ENCODE results near the gene CABLES1.

The CABLES1 gene

GRCh38 chr18:23186781-23187180, 51.5 kb downstream of the CABLES1 start:
- H3K36me3 ChIP-seq = no peaks in the 10 kb centered on the region
- H3K9me3 ChIP-seq (ENCODE audit: severe bottlenecking) = no peaks in the 10 kb centered on the region
- TF ChIP-seq CTCF (IDR thresholded peaks at IDR 0.05; ENCODE audit: low read depth, low read length) = no peak
- DNase-seq = peak; percentile 55
- no peak overlapping the region for H3K4me3 ChIP-seq (ENCODE audit: low read depth, low read length)
- H3K27ac ChIP-seq = no peak overlapping the region
- no peaks in the 10 kb centered on the region for H3K27me3 ChIP-seq (ENCODE audit: insufficient read depth, low read depth, severe bottlenecking)

GRCh38 chr18:23188068-23188760, 52.9 kb downstream of the CABLES1 start:
- Histone ChIP-seq H3K36me3 (no peaks in the 10 kb centered on the region), H3K9me3 (ENCODE audit: severe bottlenecking) (no peaks in the 10 kb centered on the region), H3K27me3 (ENCODE audit: insufficient read depth, low read depth, severe bottlenecking) (no peaks in the 10 kb centered on the region), H3K4me3 (ENCODE audit: low read depth, low read length) (no peak overlapping the region), H3K27ac (no peak overlapping the region)
- no peak for DNase-seq
- TF ChIP-seq CTCF (IDR thresholded peaks at IDR 0.05; ENCODE audit: low read depth, low read length) = no peak

GRCh38 chr18:23189099-23189498, 53.8 kb downstream of the CABLES1 start:
- no peak for TF ChIP-seq CTCF (IDR thresholded peaks at IDR 0.05; ENCODE audit: low read depth, low read length)
- Histone ChIP-seq H3K27me3 (ENCODE audit: insufficient read depth, low read depth, severe bottlenecking) (no peaks in the 10 kb centered on the region), H3K36me3 (no peaks in the 10 kb centered on the region), H3K4me3 (ENCODE audit: low read depth, low read length) (no peak overlapping the region), H3K9me3 (ENCODE audit: severe bottlenecking) (no peaks in the 10 kb centered on the region), H3K27ac (no peak overlapping the region)
- DNase-seq = no peak

- DNase-seq = no peak
- H3K27me3 ChIP-seq (ENCODE audit: insufficient read depth, low read depth, severe bottlenecking) = no peaks in the 10 kb centered on the region
- H3K4me3 ChIP-seq (ENCODE audit: low read depth, low read length) = no peak overlapping the region
- no peaks in the 10 kb centered on the region for H3K36me3 ChIP-seq
- TF ChIP-seq CTCF (IDR thresholded peaks at IDR 0.05; ENCODE audit: low read depth, low read length) = no peak
- H3K9me3 ChIP-seq (ENCODE audit: severe bottlenecking) = no peaks in the 10 kb centered on the region
- H3K27ac ChIP-seq = no peak overlapping the region
Observed at GRCh38 chr18:23189768-23190661, 54.7 kb downstream of the CABLES1 start.

GRCh38 chr18:23191232-23191631, 55.9 kb downstream of the CABLES1 start:
- no peak for DNase-seq
- H3K27me3 ChIP-seq (ENCODE audit: insufficient read depth, low read depth, severe bottlenecking) = no peaks in the 10 kb centered on the region
- no peaks in the 10 kb centered on the region for H3K36me3 ChIP-seq
- H3K27ac ChIP-seq = no peak overlapping the region
- H3K4me3 ChIP-seq (ENCODE audit: low read depth, low read length) = no peak overlapping the region
- no peaks in the 10 kb centered on the region for H3K9me3 ChIP-seq (ENCODE audit: severe bottlenecking)
- no peak for TF ChIP-seq CTCF (IDR thresholded peaks at IDR 0.05; ENCODE audit: low read depth, low read length)

All from WERI-Rb-1 (cell line).